Right lobe of liver (tissue), 6 donors: ENCODE results near the gene PTH2. TPM values are rescaled to one million over a fixed set of nuclear protein-coding genes. Genes with fewer than 3 reads are reported as not detected.
A peak's percentile ranks its signal among the peaks of the same experiment; 100 is the strongest.

Experiments used
- ATAC-seq, 4 donors: fragments of 200-7000 bp; cut with Tn5 transposase; one replicate each; pipeline ENCODE4 v1.9.1; 2020; ENCODE audit warnings: mild to moderate bottlenecking in 4 of 4, moderate library complexity in 4 of 4
- DNase-seq, 3 donors: peaks; one replicate each; pipeline ENCODE4 v3.0.0-alpha.2; 2020
- H3K27ac ChIP-seq, 3 donors: fragments of 200-600 bp; one replicate each; pipeline ENCODE4 v1.8.0; 2022
- H3K27me3 ChIP-seq, 2 donors: fragments of 200-600 bp; one replicate each; pipeline ENCODE4 v1.8.0; 2022
- H3K36me3 ChIP-seq, 4 donors: fragments of 200-600 bp; sonication (generic) in 1 of 4; one replicate each; pipeline versions ENCODE4 v1.5.1 to v1.8.0; 2017 to 2022; ENCODE audit warnings: control low read depth in 1 of 4
- H3K4me1 ChIP-seq, 4 donors: fragments of 200-600 bp; sonication (generic) in 1 of 4; one replicate each; pipeline versions ENCODE4 v1.5.1 to v1.8.0; 2017 to 2022; ENCODE audit warnings: control low read depth in 1 of 4
- H3K4me3 ChIP-seq, 3 donors: fragments of 200-600 bp; one replicate each; pipeline ENCODE4 v1.8.0; 2022
- H3K9me3 ChIP-seq, 4 donors: fragments of 200-600 bp; sonication (generic) in 1 of 4; one replicate each; pipeline versions ENCODE4 v1.5.1 to v1.8.0; 2017 to 2022; ENCODE audit warnings: control low read depth in 1 of 4
- CTCF ChIP-seq, 4 donors: fragments of 200-600 bp in 3 of 4; fragments of 450-650 bp in 1 of 4; IDR thresholded peaks; one replicate each; pipeline versions ENCODE4 v1.5.1 to v1.8.0; 2016 to 2022; ENCODE audit warnings: antibody characterized with exemption in 4 of 4, mild to moderate bottlenecking in 2 of 4
- POLR2A ChIP-seq: fragments of 450-650 bp; IDR thresholded peaks from one replicate; pipeline ENCODE4 v1.6.1; 2017; ENCODE audit warnings: antibody characterized with exemption, mild to moderate bottlenecking
- WGBS: methylation state at CpG from one replicate; pipeline ENCODE4 v1.1.6; 2018; ENCODE audit warnings: low coverage, low lambda C conversion rate; ENCODE audit not compliant: insufficient coverage; ENCODE audit errors: missing lambda C conversion rate; 5-methylcytosine and 5-hydroxymethylcytosine counted together
- intact Hi-C, 2 donors: fragments of 100-400 bp; cut with DNase I; formaldehyde crosslinking; loops; one replicate each; pipeline versions ENCODE4 v1.11.2 to v1.14.1; 2022
- total RNA-seq, 6 experiments: library from RNA; depleted of rRNA in 2 of 6; stranded (reverse); fragments of >200 nt in 2 of 6; fragmentation: NEBNext Ultra II Directional in 3 of 6; extraction: Animal tissue kit (Norgen Biotek cat#: 25700) in 3 of 6; gene quantifications; one replicate each; pipeline versions ENCODE4 v1.1.0 to v1.2.4, GENCODE V29; 2016 to 2023
- donor health status: DM: no; HTN: yes; CAD: no.
- donor health status: DM: no; HTN: no; CAD: no.
- donor health status: DM: no; HTN: no; CAD: no.
- donor health status: DM: no; HTN: yes; CAD: no.
- donor health status: DM: no; HTN: yes; CAD: no.

Gene PTH2
- total RNA-seq, 6 experiments from 2014 or later, result not detected

GRCh38 chr19:49422407-49423070 is 702 bp downstream of the PTH2 start:
- Histone ChIP-seq H3K4me1 (peaks cover 0 to 7% (median 0%) of the 10 kb centered on the region in 4 donors), H3K4me3 (no peak overlapping the region), H3K27me3 (peaks cover 9 to 23% of the 10 kb centered on the region in 2 donors), H3K27ac (no peak overlapping the region), H3K9me3 (no peaks in the 10 kb centered on the region), H3K36me3 (no peaks in the 10 kb centered on the region)
- WGBS, result 6% methylated on average over 12 of the region's 58 CpGs
- no peak for DNase-seq
- intact Hi-C loops, result no loop called here
- ATAC-seq, result peak; percentile 31 to 60 (median 48)
- TF ChIP-seq CTCF (IDR thresholded peaks at IDR 0.05), result peak; percentile 21 to 27 (median 24)
- TF ChIP-seq POLR2A, result no peak

- no peak for DNase-seq
- peaks cover 0 to 7% (median 0%) of the 10 kb centered on the region in 4 donors for H3K4me1 ChIP-seq
- H3K27me3 ChIP-seq, result peaks cover 9 to 23% of the 10 kb centered on the region in 2 donors
- no peaks in the 10 kb centered on the region for H3K9me3 ChIP-seq
- H3K36me3 ChIP-seq, result no peaks in the 10 kb centered on the region
- 59% methylated on average over 2 of the region's 3 CpGs for WGBS
- no peak overlapping the region for H3K4me3 ChIP-seq
- TF ChIP-seq POLR2A, result no peak
- no peak for TF ChIP-seq CTCF (IDR thresholded peaks at IDR 0.05)
- no peak overlapping the region for H3K27ac ChIP-seq
- no peak for ATAC-seq
- intact Hi-C loops, result no loop called here
Observed at GRCh38 chr19:49421878-49422202, 1.4 kb downstream of the PTH2 start.

GRCh38 chr19:49421039-49421877 is 2.0 kb downstream of the PTH2 start:
- Histone ChIP-seq H3K4me3 (no peak overlapping the region), H3K4me1 (peaks cover 0 to 7% (median 0%) of the 10 kb centered on the region in 4 donors), H3K36me3 (no peaks in the 10 kb centered on the region), H3K27ac (no peak overlapping the region), H3K27me3 (peaks cover 9 to 23% of the 10 kb centered on the region in 2 donors), H3K9me3 (no peaks in the 10 kb centered on the region)
- ATAC-seq (peak; percentile 51 to 77 (median 69)), DNase-seq (peak in 2 of 3 donors; percentile 58 to 60)
- TF ChIP-seq POLR2A, result no peak
- no peak for TF ChIP-seq CTCF (IDR thresholded peaks at IDR 0.05)
- WGBS, result 14% methylated on average over 24 of the region's 48 CpGs
- intact Hi-C loops, result no loop called here

- TF ChIP-seq CTCF (IDR thresholded peaks at IDR 0.05), result no peak
- TF ChIP-seq POLR2A, result no peak
- H3K36me3 ChIP-seq, result no peaks in the 10 kb centered on the region
- WGBS, result no CpG with 5 or more reads among the region's 2 CpGs
- DNase-seq (no peak), ATAC-seq (no peak)
- peaks cover 9 to 23% of the 10 kb centered on the region in 2 donors for H3K27me3 ChIP-seq
- H3K4me1 ChIP-seq, result peaks cover 0 to 7% (median 0%) of the 10 kb centered on the region in 4 donors
- intact Hi-C loops, result no loop called here
- H3K27ac ChIP-seq, result no peak overlapping the region
- no peak overlapping the region for H3K4me3 ChIP-seq
- no peaks in the 10 kb centered on the region for H3K9me3 ChIP-seq
Observed at GRCh38 chr19:49420227-49420626, 3.0 kb downstream of the PTH2 start.
